ENCODE results near the gene SLC4A5.
A peak's percentile ranks its signal among the peaks of the same experiment; 100 is the strongest.

SLC4A5 gene

GRCh38 chr2:74343316-74343715 is at the start of gene SLC4A5:
Gene SLC4A5, minus strand, starts transcription at chr2:74343416. Its CDS starts 28,393 bp downstream, at chr2:74315023.
- no peak for TF ChIP-seq CTCF (IDR thresholded peaks at IDR 0.05; ENCODE audit: low read depth, low read length, missing control alignments)
- no peak for DNase-seq (ENCODE audit: extremely low read depth, low read depth)
- no peak within 1 kb of the TSS for H3K4me3 ChIP-seq (replicated peaks; ENCODE audit: low read depth, low read length)

- TF ChIP-seq CTCF (IDR thresholded peaks at IDR 0.05; ENCODE audit: low read depth, low read length, missing control alignments): no peak
- no peak overlapping the region; the same call in 1 of the 2 replicates for H3K4me3 ChIP-seq (replicated peaks; ENCODE audit: low read depth, low read length)
Measured at GRCh38 chr2:74392449-74392743, 49.2 kb upstream of the SLC4A5 start.

GRCh38 chr2:74391580-74392448 is 48.6 kb upstream of the SLC4A5 start:
- DNase-seq (ENCODE audit: extremely low read depth, low read depth): peak; percentile 61
- TF ChIP-seq CTCF (IDR thresholded peaks at IDR 0.05; ENCODE audit: low read depth, low read length, missing control alignments): peak; percentile 99

More at GRCh38 chr2:74392449-74392743, 49.2 kb upstream of the SLC4A5 start:
- no peak for DNase-seq (ENCODE audit: extremely low read depth, low read depth)

GRCh38 chr2:74391209-74391579 is 48.0 kb upstream of the SLC4A5 start:
- no peak for TF ChIP-seq CTCF (IDR thresholded peaks at IDR 0.05; ENCODE audit: low read depth, low read length, missing control alignments)
- H3K4me3 ChIP-seq (replicated peaks; ENCODE audit: low read depth, low read length): peak overlapping the region; percentile 94
- DNase-seq (ENCODE audit: extremely low read depth, low read depth): no peak

More at GRCh38 chr2:74391580-74392448, 48.6 kb upstream of the SLC4A5 start:
- peak overlapping the region; percentile 94 for H3K4me3 ChIP-seq (replicated peaks; ENCODE audit: low read depth, low read length)

- DNase-seq (ENCODE audit: extremely low read depth, low read depth): no peak
- H3K4me3 ChIP-seq (replicated peaks; ENCODE audit: low read depth, low read length): peak overlapping the region; percentile 94
- no peak for TF ChIP-seq CTCF (IDR thresholded peaks at IDR 0.05; ENCODE audit: low read depth, low read length, missing control alignments)
Measured at GRCh38 chr2:74390606-74391005, 47.4 kb upstream of the SLC4A5 start.

GRCh38 chr2:74387346-74387745 is 44.1 kb upstream of the SLC4A5 start:
- H3K4me3 ChIP-seq (replicated peaks; ENCODE audit: low read depth, low read length): no peak overlapping the region
- no peak for DNase-seq (ENCODE audit: extremely low read depth, low read depth)
- no peak for TF ChIP-seq CTCF (IDR thresholded peaks at IDR 0.05; ENCODE audit: low read depth, low read length, missing control alignments)
